Measurements from ENCODE around the gene RASSF10. TPM values are rescaled to one million over a fixed set of nuclear protein-coding genes. Genes with fewer than 3 reads are reported as not detected.

RASSF10 gene
- total and polyA plus RNA-seq, 12 donors, result 0.12 to 1.3 (median 0.28) TPM; not detected in 1

- H3K36me3 ChIP-seq, result no peaks in the 10 kb centered on the region
- TF ChIP-seq, protein P1, sequence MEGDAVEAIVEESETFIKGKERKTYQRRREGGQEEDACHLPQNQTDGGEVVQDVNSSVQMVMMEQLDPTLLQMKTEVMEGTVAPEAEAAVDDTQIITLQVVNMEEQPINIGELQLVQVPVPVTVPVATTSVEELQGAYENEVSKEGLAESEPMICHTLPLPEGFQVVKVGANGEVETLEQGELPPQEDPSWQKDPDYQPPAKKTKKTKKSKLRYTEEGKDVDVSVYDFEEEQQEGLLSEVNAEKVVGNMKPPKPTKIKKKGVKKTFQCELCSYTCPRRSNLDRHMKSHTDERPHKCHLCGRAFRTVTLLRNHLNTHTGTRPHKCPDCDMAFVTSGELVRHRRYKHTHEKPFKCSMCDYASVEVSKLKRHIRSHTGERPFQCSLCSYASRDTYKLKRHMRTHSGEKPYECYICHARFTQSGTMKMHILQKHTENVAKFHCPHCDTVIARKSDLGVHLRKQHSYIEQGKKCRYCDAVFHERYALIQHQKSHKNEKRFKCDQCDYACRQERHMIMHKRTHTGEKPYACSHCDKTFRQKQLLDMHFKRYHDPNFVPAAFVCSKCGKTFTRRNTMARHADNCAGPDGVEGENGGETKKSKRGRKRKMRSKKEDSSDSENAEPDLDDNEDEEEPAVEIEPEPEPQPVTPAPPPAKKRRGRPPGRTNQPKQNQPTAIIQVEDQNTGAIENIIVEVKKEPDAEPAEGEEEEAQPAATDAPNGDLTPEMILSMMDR (IDR thresholded peaks at IDR 0.05), result no peak
- 72 to 76% methylated on average over 8 of the region's 8 CpGs for WGBS, 2 donors
- H3K27ac ChIP-seq, result no peak overlapping the region
- DNase-seq (no peak), ATAC-seq (no peak)
- H3K9me3 ChIP-seq, result no peaks in the 10 kb centered on the region
- no peaks in the 10 kb centered on the region for H3K4me1 ChIP-seq
- no peak overlapping the region for H3K4me3 ChIP-seq
- intact Hi-C loops (cut with DNase I), result no loop called here
- H3K27me3 ChIP-seq, result peaks cover 0 to 23% (median 7%) of the 10 kb centered on the region in 7 donors
Measured at GRCh38 chr11:12986194-12986898, 22.8 kb upstream of the RASSF10 start.

DNA sequence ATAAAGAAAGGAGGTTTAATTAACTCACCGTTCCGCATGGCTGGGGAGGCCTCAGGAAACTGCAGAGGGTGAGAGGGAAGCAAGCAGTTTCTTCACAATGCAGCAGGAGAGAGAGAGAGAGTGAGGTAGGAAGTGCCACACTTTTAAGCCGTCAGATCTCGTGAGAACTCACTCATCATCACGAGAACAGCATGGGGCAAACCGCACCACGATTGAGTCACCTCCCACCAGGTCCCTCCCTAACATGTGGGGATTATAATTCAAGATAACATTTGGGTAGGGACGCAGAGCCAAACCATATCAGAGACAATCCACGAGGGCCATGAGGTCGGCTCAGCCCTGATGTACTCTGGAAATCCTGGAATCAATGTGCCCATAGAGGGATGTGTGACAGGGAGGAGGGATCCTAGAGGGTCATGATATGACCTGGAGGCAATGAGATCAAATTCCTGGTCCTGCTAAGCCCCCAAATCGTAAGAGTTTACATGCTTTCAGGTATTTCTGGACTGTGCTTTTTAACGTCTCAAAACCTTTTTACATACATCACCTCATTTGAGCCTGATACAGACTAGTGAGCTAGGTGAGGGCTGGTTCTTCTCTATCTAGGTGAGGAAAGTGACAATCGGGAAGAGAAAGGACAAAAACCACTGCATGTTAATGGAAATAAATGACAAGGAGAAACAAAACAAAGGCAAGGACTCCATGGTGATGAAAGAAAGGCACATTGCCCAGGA, 19.5 kb upstream of the RASSF10 start:
- no peak for ATAC-seq
- no peak for DNase-seq
- 75 to 82% methylated on average over 13 of the region's 13 CpGs for WGBS, 2 donors

DNA sequence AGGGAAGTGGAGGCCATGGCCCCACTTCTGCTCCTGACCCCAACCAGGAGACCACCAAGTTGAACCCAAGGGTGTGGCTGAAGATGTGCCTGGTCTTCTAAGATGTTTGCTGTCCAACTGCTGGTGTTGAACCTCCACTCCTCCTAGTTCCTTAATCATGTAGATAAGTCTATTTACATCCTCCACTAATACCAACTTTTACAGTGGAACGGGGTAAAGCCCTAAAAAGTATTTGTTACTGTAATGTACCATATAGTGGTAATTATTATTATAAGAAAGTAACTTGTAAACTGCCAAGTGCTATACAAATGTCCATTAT, 19.0 kb upstream of the RASSF10 start:
- Histone ChIP-seq H3K4me1 (no peaks in the 10 kb centered on the region), H3K27me3 (peaks cover 0 to 20% (median 7%) of the 10 kb centered on the region in 7 donors), H3K36me3 (no peaks in the 10 kb centered on the region), H3K9me3 (no peaks in the 10 kb centered on the region), H3K4me3 (no peak overlapping the region), H3K27ac (no peak overlapping the region)
- no peak for DNase-seq
- TF ChIP-seq, protein P1 (IDR thresholded peaks at IDR 0.05), result no peak
- no peak for ATAC-seq
- 91 to 95% methylated on average over 1 of the region's 1 CpG for WGBS, 2 donors
- intact Hi-C loops (cut with DNase I), result no loop called here

More for the DNA sequence above, 19.5 kb upstream of the RASSF10 start:
- TF ChIP-seq, protein P1 (IDR thresholded peaks at IDR 0.05), result no peak
- Histone ChIP-seq H3K27me3 (peaks cover 0 to 20% (median 7%) of the 10 kb centered on the region in 7 donors), H3K4me3 (no peak overlapping the region), H3K27ac (no peak overlapping the region), H3K9me3 (no peaks in the 10 kb centered on the region), H3K4me1 (no peaks in the 10 kb centered on the region), H3K36me3 (no peaks in the 10 kb centered on the region)
- intact Hi-C loops (cut with DNase I), result no loop called here

DNA sequence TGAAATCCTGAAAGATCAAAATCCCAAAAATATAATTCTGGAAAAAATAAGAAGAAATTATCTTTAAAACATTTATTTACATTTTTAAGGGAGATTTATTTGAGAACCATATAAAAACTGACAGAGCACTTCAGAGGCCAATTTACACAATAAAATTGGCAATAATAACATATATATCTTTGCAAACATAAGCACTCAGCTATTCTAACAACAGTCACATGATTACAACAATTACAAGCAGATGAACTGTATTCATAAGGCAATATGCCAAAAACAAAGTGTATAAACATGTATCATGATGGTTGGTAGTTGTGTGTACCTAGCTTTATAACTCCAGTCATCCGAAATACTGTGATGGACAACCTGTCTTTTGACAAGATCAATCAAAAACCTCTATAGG, 17.7 kb upstream of the RASSF10 start:
- ATAC-seq (no peak), DNase-seq (no peak)
- Histone ChIP-seq H3K36me3 (no peaks in the 10 kb centered on the region), H3K27ac (no peak overlapping the region), H3K4me3 (no peak overlapping the region), H3K4me1 (no peaks in the 10 kb centered on the region), H3K27me3 (peaks cover 0 to 16% (median 0%) of the 10 kb centered on the region in 7 donors), H3K9me3 (peaks cover 0 to 6% (median 0%) of the 10 kb centered on the region in 11 donors)
- TF ChIP-seq, protein P1 (IDR thresholded peaks at IDR 0.05), result no peak
- intact Hi-C loops (cut with DNase I), result no loop called here
- WGBS, 2 donors, result 95 to 100% methylated on average over 1 of the region's 1 CpG
